Osteocyte (in vitro differentiated cells): ENCODE measurements around the gene GPR34. TPM values are rescaled to one million over a fixed set of nuclear protein-coding genes. Genes with fewer than 3 reads are reported as not detected.
"Not testable (repeated sequence)": the region's sequence is repeated elsewhere in the genome, so short reads cannot be mapped to it uniquely, and the experiment has no call there.

Experiments used
- DNase-seq: peaks from one replicate; pipeline ENCODE4 v3.0.0; 2021; ENCODE audit warnings: mixed read lengths; ENCODE audit not compliant: unreplicated experiment; ENCODE audit errors: extremely low spot score
- H3K27ac Mint-ChIP-seq: one replicate; pipeline ENCODE4 v1.8.0; 2021; ENCODE audit warnings: mild to moderate bottlenecking, mixed read lengths; ENCODE audit not compliant: unreplicated experiment
- H3K27me3 Mint-ChIP-seq: one replicate; pipeline ENCODE4 v1.8.0; 2021; ENCODE audit warnings: mixed read lengths; ENCODE audit not compliant: unreplicated experiment
- H3K36me3 Mint-ChIP-seq: one replicate; pipeline ENCODE4 v1.8.0; 2021; ENCODE audit warnings: mixed read lengths; ENCODE audit not compliant: unreplicated experiment
- H3K4me1 Mint-ChIP-seq: one replicate; pipeline ENCODE4 v1.8.0; 2021; ENCODE audit warnings: mixed read lengths; ENCODE audit not compliant: unreplicated experiment
- H3K4me3 Mint-ChIP-seq: one replicate; pipeline ENCODE4 v1.8.0; 2021; ENCODE audit warnings: mild to moderate bottlenecking, moderate library complexity, mixed read lengths; ENCODE audit not compliant: unreplicated experiment
- H3K9me3 Mint-ChIP-seq: one replicate; pipeline ENCODE4 v1.8.0; 2021; ENCODE audit warnings: mixed read lengths; ENCODE audit not compliant: unreplicated experiment
- total RNA-seq: library from RNA; stranded (reverse); gene quantifications from 2 replicates; pipeline ENCODE4 v1.2.1, GENCODE V29; 2021
- TF ChIP-seq, protein P1 (sequence below): fragments of 200-600 bp; sonication (generic); IDR thresholded peaks from 2 replicates; pipeline ENCODE4 v1.5.0; 2021; ENCODE audit warnings: antibody characterized with exemption, mild to moderate bottlenecking, moderate library complexity

Gene GPR34
- total RNA-seq, 1 donor from 2014 or later, result not detected

DNA sequence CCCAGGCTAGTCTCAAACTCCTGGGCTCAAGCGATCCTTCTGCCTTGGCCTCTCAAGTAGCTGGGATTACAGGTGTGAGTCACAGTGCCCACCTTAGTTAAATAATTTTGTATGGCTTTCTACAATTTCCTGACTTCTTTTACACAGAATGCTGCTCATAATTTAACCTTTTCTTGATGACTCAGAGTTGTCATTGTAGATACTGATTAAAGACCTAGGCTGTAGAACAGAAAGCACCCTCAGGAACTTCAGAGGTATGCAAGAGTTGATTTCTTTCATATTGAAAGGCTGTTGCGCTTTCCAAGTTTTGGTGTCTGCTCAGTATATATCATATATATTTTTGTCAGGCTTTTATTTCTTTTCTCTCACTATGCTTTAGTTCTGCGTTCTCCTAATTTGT lies 21.1 kb upstream of the GPR34 start:
- no peak overlapping the region for H3K4me3 Mint-ChIP-seq
- H3K9me3 Mint-ChIP-seq, result no peaks in the 10 kb centered on the region
- H3K27me3 Mint-ChIP-seq, result no peaks in the 10 kb centered on the region
- peaks cover 2% of the 10 kb centered on the region for H3K36me3 Mint-ChIP-seq
- DNase-seq, result no peak
- TF ChIP-seq, protein P1, sequence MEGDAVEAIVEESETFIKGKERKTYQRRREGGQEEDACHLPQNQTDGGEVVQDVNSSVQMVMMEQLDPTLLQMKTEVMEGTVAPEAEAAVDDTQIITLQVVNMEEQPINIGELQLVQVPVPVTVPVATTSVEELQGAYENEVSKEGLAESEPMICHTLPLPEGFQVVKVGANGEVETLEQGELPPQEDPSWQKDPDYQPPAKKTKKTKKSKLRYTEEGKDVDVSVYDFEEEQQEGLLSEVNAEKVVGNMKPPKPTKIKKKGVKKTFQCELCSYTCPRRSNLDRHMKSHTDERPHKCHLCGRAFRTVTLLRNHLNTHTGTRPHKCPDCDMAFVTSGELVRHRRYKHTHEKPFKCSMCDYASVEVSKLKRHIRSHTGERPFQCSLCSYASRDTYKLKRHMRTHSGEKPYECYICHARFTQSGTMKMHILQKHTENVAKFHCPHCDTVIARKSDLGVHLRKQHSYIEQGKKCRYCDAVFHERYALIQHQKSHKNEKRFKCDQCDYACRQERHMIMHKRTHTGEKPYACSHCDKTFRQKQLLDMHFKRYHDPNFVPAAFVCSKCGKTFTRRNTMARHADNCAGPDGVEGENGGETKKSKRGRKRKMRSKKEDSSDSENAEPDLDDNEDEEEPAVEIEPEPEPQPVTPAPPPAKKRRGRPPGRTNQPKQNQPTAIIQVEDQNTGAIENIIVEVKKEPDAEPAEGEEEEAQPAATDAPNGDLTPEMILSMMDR, result no peak
- no peak overlapping the region for H3K27ac Mint-ChIP-seq
- peaks cover 21% of the 10 kb centered on the region for H3K4me1 Mint-ChIP-seq

DNA sequence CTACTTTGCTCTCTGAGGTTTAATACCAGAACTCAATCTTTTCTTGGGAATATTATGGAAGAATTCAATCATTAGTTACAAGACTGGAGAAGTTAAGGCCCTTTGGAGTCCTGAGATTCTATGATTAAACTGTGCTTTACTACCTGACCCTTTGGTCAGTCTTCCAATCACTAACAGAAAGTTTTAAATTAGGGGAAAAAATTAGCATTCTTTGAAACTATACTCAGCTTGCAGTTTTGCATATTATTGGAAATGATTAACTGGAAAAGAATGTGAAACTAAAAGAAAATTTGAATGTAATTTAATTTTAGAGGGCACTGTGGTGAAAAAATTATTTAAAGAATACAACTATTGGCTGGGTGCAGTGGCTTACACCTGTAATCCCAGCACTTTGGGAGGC lies 18.7 kb upstream of the GPR34 start:
- H3K4me1 Mint-ChIP-seq, result peaks cover 4% of the 10 kb centered on the region
- H3K4me3 Mint-ChIP-seq, result no peak overlapping the region
- H3K9me3 Mint-ChIP-seq, result no peaks in the 10 kb centered on the region
- H3K36me3 Mint-ChIP-seq, result peaks cover 2% of the 10 kb centered on the region
- H3K27ac Mint-ChIP-seq, result no peak overlapping the region
- H3K27me3 Mint-ChIP-seq, result no peaks in the 10 kb centered on the region
- no peak for DNase-seq
- TF ChIP-seq, protein P1, result no peak

DNA sequence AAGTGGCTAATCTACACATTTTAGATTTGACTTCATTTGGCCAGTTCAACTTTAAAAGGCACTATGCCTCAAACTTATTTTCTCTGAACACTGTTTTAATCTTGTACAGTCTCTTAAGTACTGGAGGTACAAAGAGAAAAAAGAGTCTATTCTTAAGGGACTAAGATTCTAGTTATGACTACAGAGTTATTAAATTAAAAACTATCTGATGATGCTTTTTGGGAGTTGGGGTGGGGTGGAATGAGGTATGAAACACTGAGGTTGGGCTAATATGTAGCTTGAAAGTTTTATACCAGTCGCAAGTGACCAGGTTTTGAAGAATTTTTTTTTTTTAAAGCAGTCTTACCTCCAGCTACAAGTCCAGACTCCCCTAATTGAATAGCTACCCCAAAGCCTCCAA lies 17.7 kb upstream of the GPR34 start:
- H3K9me3 Mint-ChIP-seq, result no peaks in the 10 kb centered on the region
- H3K4me3 Mint-ChIP-seq, result no peak overlapping the region
- TF ChIP-seq, protein P1, result no peak
- H3K36me3 Mint-ChIP-seq, result peaks cover 2% of the 10 kb centered on the region
- H3K4me1 Mint-ChIP-seq, result peaks cover 1% of the 10 kb centered on the region
- H3K27ac Mint-ChIP-seq, result no peak overlapping the region
- DNase-seq, result no peak
- no peaks in the 10 kb centered on the region for H3K27me3 Mint-ChIP-seq

DNA sequence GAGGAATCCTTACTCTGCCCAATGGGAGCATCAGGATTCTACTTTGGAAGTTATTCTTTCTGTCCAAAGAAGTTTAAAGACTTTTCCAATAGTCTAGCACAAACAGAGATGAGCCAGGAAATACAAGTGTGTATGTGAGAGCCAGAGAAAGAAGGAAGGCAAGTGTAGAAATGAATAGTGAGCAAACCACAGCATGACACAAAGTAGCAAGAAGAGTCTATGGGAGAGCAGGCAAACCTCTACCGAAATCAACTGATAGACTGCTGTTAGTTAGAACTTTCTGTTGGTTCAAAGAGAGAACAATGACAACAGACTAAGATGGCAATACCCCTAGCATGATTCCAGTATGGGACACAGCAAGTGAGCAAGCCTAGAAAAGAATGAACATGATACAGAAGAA lies 16.1 kb upstream of the GPR34 start:
- Mint-ChIP-seq H3K9me3 (no peaks in the 10 kb centered on the region), H3K4me1 (peaks cover 2% of the 10 kb centered on the region), H3K27ac (no peak overlapping the region), H3K27me3 (no peaks in the 10 kb centered on the region), H3K4me3 (no peak overlapping the region), H3K36me3 (peaks cover 2% of the 10 kb centered on the region)
- TF ChIP-seq, protein P1, result no peak
- DNase-seq, result no peak

DNA sequence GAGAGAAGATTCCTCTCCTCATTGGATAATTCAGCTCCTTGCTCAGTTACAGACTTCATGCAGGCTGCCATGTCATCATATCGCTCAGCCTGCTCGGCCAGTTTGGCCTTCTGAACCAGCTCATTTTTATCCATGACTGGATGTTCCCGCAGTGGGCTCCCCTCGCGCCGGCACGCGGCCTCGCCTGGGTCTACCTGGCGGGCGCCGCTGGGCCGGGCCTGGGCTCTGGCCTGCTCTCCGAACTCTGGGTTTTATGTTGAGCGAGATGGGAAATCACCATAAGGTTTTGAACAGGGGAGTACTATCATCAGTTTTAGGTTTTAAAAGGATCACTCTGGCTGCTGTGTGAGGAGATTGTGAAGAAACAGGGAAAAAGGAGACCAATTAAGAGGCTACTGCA lies 12.4 kb upstream of the GPR34 start:
- H3K36me3 Mint-ChIP-seq, H3K27ac Mint-ChIP-seq, H3K4me3 Mint-ChIP-seq, H3K27me3 Mint-ChIP-seq, H3K9me3 Mint-ChIP-seq, DNase-seq, H3K4me1 Mint-ChIP-seq: not testable (repeated sequence)
